ENCODE measurements around the gene REPS2.

REPS2 gene

DNA sequence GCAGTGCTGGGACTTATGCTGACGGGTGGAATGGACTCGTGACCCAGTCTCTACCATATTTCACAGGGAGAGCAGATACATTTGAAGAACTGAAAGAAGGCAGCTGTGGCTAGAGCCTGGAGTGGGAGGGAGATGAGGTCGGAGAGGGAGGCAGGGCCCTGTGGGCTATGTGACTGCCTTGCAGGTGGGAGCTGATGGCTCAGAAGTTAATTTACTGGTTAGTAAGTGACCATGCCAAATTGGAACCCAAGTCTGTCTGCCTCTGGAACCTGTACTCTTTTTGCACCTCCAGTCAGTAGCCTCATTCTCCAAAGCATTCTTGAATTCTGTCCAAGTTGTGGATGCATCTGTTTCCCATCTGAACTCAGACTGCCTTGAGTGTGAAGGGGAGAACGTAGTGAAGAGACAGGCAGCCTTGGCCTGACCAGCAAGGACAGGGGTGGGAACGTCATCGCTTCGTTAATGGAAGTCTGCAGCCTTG lies 92.3 kb downstream of the REPS2 start:
- DNase-seq, result no peak

- DNase-seq, result no peak
These were observed 93.4 kb downstream of the REPS2 start for GRCh38 chrX:17039826-17040225.

DNA sequence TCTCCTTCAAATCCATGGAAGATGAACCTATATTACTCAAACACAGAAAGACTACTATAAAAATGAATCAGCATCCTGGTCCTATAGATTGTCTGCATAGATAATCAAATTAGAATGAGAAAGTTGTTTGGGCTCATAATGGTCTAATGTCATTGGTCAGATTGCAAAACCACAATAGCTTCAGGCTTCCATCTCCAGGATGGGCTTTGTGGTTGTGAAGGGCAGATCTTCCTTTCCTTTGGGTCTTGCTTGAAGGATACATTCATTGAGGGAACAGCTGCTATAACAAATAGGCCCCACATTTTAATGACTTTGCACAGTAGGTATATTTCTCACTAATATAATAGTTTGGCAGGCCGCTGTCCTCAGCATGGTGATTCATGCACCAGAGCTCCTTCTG lies 94.3 kb downstream of the REPS2 start:
- DNase-seq, result no peak

DNA sequence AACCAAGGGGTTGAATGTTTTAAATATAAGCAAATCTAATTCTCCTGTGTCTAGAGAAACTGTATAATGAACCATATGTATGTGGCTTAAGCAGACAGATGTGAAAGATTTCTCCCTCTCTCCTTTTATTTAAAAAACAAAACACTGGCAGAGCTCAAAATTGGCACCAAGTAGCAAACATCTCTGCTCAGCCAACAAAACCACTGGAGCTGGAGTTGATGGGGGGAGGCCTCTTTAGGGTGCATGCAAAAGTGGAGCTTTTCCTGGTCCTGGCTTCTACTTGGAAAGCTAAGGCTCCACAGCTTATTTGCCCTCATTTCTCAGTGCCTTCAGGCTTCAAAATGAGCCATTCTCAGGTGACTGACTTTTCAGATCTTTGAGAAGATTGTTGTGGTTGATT lies 95.6 kb downstream of the REPS2 start:
- DNase-seq, result no peak

DNA sequence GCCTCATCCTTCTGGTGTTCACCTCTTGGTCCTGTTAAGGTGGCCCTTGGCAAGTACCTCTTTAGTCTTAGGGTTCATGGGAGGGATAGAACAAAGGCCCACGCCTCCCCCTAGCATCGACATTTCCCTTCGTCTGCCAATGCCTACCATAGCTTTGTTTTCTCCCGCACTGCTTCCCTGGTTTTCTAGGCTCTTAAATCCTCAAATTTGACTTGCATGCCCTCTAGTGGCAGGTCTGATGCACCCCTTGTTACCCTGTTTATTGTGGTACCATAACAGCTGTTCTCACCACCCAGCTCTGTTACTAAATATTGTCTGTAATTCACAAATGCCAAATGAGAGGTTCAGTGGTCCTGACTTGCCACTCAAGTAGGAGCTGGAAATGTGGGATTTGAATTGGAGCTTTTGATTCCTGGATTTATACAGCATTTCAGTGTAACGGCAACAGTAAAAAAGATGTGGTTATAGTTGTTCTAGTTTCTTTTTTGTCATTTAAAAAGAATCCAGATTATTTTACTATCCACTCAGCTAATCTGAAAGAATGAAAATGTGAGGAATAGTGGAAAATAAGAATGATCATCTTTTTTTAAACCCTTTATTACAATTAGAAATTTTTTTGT lies 100.1 kb downstream of the REPS2 start:
- peak; percentile 24 for DNase-seq

DNA sequence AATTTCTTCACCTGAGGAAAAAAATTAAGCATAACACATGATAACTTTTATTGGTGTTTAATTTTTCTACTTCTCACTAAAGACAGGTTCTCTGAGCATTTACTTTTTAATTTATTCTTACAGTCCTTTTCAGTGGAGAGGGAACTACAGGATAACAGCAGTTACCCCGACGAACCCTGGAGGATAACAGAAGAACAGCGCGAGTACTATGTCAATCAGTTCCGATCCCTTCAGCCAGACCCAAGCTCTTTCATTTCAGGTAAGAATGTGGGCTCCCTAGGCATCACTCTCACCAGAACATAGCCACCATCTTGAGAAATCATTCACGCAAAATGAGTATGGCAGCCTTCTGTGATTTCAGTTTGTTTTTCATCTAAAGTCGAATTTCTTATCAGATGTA lies 100.8 kb downstream of the REPS2 start:
- no peak for DNase-seq

DNA sequence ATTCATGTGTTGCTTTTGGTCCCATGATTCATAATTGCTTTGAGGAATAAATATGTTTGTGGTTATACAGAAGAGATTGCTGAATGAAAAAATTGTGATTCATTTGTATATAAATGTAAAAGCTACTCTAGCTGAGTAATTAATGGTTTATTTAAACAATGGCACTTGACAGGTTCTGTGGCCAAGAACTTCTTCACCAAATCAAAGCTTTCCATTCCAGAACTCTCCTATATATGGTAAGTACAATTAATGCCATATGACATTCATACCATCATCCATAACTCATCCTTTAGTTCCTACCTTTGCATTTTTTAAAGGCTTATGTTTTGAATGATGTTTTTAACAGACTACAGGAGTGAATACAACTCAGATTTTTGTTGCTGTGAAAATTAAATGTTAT lies 105.8 kb downstream of the REPS2 start:
- no peak for DNase-seq

GRCh38 chrX:17052793-17053192 lies 106.3 kb downstream of the REPS2 start:
- DNase-seq, result no peak

DNA sequence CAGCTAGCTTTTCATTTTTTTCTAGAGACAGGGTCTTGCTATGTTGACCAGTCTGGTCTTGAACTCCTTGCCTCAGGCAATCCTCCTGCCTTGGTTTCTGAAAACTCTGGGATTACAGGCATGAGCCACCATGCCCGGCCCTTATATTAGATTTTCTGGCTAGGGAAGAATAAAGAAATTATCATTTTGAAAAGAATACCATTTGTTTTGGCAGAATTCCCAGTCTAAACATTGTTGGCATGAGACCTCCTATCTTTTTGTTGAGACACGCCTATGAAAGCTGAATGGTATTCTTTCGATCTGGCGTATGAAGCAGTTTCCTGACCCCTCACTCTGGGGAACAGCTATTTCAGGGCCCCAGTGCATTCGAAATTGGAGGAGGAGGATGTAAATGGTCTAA lies 107.0 kb downstream of the REPS2 start:
- DNase-seq, result no peak

DNA sequence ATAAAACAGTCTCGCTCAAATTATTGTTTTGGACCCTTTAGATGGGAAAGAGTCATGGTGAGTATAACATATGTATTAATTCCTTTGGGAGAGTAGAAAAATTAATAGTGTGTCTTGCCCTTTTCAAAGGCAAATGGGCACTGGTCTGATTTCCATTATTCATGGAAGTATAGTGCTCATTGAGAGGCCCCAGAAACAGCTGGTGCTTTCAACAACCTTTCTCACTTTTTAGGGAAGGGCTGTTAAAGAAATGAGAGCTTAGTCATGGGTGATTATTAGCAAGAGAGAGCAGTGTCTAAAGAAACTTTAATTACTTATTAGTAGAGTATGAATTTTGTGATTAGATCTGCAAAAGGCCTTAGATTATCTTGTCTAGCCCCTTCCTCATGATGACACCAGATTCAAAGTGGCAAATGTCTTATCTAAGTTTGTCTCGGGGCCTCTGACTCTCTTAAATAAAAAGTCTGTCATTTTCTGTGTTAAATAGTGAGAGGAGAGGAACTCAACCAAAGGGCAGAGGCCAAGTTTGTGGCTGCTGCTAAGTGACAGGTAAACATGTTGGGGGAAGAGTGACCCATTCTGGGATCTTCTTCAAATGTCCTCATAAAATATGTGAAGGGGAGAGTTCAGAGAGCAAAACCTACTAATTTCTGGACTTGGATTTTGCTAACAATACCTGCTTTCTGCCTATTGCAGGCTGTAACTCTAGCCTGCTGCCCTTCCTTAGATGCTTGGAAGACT lies 110.6 kb downstream of the REPS2 start:
- DNase-seq, result no peak

DNA sequence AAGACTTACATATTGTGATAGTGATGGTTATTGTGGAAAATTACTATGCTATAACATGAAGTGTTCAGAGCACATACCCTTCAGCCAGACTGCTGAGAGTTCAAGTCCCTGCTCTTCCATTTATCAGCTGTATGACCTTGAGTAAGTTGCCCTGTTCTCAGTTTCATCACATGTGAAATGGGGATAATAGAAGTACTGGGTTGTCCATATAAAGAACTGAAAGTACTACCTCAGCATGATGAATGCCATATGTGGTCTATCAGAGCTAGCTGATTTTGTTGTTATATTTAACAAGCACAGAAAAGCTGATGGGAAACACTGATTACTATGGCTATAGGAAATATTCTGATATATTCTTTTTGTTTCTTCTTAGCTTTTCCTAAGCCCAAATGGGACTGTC lies 115.6 kb downstream of the REPS2 start:
- DNase-seq, result no peak

GRCh38 chrX:17065100-17065499 lies 118.6 kb downstream of the REPS2 start:
- no peak for DNase-seq

GRCh38 chrX:17067534-17067933 lies 121.1 kb downstream of the REPS2 start:
- no peak for DNase-seq

- DNase-seq, result no peak
These were observed 125.8 kb downstream of the REPS2 start for GRCh38 chrX:17072301-17072700.

DNA sequence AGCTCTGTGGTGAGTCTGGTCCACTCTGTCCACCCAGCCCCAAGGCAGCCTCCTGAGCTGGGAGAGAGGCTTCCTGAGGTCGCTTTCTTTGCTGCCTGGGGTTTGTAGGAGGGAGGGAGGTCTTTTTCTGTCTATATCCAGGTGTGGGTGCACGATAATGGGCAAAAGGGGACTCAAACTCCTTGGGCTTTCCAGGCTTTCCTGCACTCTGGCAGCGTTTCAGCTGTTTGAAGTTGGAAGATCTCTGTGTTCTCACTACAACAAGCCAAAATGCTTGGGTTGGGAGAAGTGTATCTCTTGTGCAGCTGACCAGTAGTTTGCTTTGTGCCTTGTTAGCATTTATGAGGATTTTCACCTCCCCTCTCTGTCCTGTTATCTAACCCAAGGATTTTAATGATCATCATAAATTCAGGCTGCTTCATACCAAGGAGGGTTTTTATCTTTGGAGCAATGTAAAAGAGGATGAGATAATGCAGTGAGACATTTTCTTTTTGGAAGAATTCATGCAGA lies 126.3 kb downstream of the REPS2 start:
- no peak for DNase-seq

DNA sequence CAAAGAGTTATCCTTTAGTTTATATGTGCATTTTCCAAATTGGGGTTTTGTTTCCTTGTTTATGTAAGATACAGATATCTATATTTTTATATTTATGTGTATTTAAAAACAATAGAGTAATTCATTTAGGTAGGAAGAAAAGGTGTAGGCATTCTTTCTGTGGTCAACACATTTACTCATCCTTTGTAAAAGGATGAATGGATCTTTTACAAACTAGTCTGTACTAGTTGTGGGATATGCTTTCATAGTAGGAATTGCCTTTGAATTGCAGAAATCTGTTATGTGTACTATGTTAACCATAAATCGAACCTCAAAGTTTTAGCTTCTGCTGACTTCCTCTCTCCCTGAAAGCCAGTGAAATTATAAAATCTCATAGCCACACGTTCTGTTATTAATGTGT lies 128.5 kb downstream of the REPS2 start:
- no peak for DNase-seq

DNA sequence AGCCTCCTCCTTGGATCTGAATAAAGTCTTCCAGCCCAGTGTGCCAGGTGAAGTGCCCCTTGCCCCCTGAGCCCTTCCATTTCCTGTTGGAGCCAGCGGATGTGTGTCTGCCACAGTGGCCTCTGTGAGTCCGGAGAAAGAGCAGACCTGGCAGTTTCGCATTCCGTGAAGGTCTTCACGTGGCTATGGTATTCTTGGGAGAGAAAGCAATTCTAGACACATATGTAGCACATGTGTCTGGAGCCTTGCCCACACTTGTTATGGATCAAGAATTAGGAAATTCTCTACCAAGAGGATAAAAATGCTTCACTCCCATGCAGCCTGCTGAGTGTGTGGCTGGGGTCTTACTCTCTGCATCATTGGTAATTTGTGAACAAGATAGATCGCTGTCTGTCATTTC lies 130.9 kb downstream of the REPS2 start:
- DNase-seq, result no peak

GRCh38 chrX:17078031-17078720 lies 131.7 kb downstream of the REPS2 start:
- DNase-seq, result no peak

DNA sequence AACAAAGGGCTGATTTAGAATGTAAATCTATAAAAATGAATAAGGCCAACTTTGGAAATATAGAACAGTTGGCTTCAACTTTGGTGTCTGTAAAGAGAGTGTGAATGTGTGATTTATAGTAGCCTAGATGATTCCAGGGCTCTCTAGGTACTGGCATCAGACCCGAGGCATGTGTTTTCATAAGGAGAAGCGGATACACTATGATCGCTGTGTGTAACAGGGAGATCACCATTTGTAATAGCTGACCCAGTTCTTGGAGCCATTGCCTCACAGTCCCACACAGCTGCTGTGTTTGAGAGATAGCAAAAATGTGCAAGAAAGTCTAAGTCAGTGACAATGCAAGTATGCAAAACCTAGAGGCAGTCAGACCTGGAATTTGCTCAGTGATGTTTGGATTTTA lies 135.1 kb downstream of the REPS2 start:
- DNase-seq, result no peak

- no peak for DNase-seq
These were observed 135.5 kb downstream of the REPS2 start for GRCh38 chrX:17081968-17082367.

- DNase-seq, result no peak
These were observed 136.4 kb downstream of the REPS2 start for GRCh38 chrX:17082831-17083230.

DNA sequence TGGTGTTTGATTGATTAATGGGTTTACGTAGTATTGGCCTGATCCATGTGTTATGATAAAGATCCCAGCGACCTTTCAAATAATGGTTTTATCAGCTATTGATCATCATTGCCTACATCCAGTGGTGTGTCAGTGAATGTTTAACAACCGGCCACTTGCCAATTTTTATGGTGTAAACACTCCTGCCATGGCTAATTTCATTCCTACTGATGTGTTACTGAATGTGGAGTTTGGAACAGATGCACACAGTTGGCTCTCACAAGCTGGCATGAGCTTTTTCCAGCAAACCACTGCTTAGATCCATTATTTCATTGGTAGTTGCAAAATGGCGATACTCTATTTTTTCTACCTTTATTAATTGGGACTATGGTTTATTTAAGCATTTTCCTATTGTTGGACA lies 139.9 kb downstream of the REPS2 start:
- no peak for DNase-seq

DNA sequence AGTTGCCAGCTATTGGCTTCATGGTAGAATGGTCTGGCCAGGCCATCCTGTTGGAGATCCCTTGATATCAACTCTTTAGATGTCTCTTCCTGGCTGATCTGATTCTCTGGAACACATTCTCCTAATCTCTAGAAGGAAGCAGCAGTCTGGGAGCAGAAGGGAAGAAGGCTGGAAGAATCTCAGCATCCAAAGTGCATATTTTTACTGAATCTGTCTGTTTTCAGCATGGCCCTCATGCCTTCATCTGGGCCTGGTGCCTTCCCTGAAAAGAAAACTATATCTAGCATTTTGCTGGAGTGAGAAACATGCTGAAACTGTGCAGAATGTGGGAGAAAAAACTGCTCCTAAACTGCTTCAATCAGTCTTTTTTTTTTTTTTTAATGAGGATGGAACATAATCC lies 148.7 kb downstream of the REPS2 start:
- DNase-seq, result no peak

Measured in DMS79 (cell line).